K562 (cell line): ENCODE measurements around the gene LTA. TPM values are rescaled to one million over a fixed set of nuclear protein-coding genes. Genes with fewer than 3 reads are reported as not detected.

Experiments used
- ARID2 ChIP-seq: fragments of 450-650 bp; IDR thresholded peaks from 2 replicates; pipeline ENCODE4 v1.6.1; 2017; ENCODE audit warnings: antibody characterized with exemption, mild to moderate bottlenecking
- CUX1 ChIP-seq: fragments of 200-800 bp; sonication (Bioruptor generic); IDR thresholded peaks from 2 replicates; pipeline ENCODE4 v1.6.1; 2016; ENCODE audit warnings: missing genetic modification characterization, missing compliant biosample characterization
- EP400 ChIP-seq: fragments of 450-650 bp; IDR thresholded peaks from 2 replicates; pipeline ENCODE4 v1.6.1; 2017; ENCODE audit warnings: antibody characterized with exemption, mild to moderate bottlenecking, moderate library complexity
- KLF1 ChIP-seq: fragments of 450-650 bp; IDR thresholded peaks from 2 replicates; pipeline ENCODE4 v1.6.1; 2016; ENCODE audit warnings: missing genetic modification characterization, missing compliant biosample characterization
- KLF6 ChIP-seq: fragments of 250-450 bp; sonication (Bioruptor Pico); IDR thresholded peaks from 2 replicates; pipeline ENCODE4 v1.4.0; 2020; ENCODE audit warnings: mild to moderate bottlenecking, moderate library complexity, borderline replicate concordance
- MIER1 ChIP-seq: fragments of 450-650 bp; IDR thresholded peaks from 2 replicates; pipeline ENCODE4 v1.6.1; 2016; ENCODE audit warnings: antibody characterized with exemption, mild to moderate bottlenecking, low read depth
- NFE2L1 ChIP-seq: fragments of 450-650 bp; IDR thresholded peaks from 2 replicates; pipeline ENCODE4 v1.6.1; 2016; ENCODE audit warnings: missing genetic modification characterization, low read depth, mild to moderate bottlenecking, missing compliant biosample characterization, moderate library complexity, borderline replicate concordance
- NFIC ChIP-seq: fragments of 450-650 bp; IDR thresholded peaks from 2 replicates; pipeline ENCODE4 v1.6.1; 2017; ENCODE audit warnings: mild to moderate bottlenecking, inconsistent platforms
- NFRKB ChIP-seq: fragments of 450-650 bp; IDR thresholded peaks from 2 replicates; pipeline ENCODE4 v1.6.1; 2016; ENCODE audit warnings: low read depth
- NR2C1 ChIP-seq, 2 experiments: fragments of 450-650 bp; IDR thresholded peaks; 2 replicates each; pipeline ENCODE4 v1.6.1; 2017; ENCODE audit warnings: mild to moderate bottlenecking in 2 of 2, antibody characterized with exemption in 1 of 2, inconsistent platforms in 1 of 2, missing compliant biosample characterization in 1 of 2, missing genetic modification characterization in 1 of 2
- PBX2 ChIP-seq, 2 experiments: IDR thresholded peaks in 1 of 2; conservative IDR thresholded peaks in 1 of 2; 2 replicates each; pipeline ENCODE4 v1.6.1; 2016; ENCODE audit warnings: low read depth in 2 of 2, mild to moderate bottlenecking in 1 of 2, missing compliant biosample characterization in 1 of 2, missing genetic modification characterization in 1 of 2, moderate library complexity in 1 of 2
- POLR2AphosphoS5 ChIP-seq: IDR thresholded peaks from 2 replicates; pipeline ENCODE4 v1.6.1; 2011; ENCODE audit warnings: mild to moderate bottlenecking, low read depth, low read length, moderate library complexity; ENCODE audit not compliant: control insufficient read depth, insufficient read depth
- RFX1 ChIP-seq: fragments of 450-650 bp; IDR thresholded peaks from 2 replicates; pipeline ENCODE4 v1.6.1; 2016; ENCODE audit warnings: mild to moderate bottlenecking, moderate library complexity
- SP2 ChIP-seq: IDR thresholded peaks from 2 replicates; pipeline ENCODE4 v1.6.1; 2011; ENCODE audit warnings: mild to moderate bottlenecking, low read depth, low read length, moderate library complexity; ENCODE audit not compliant: poor library complexity, severe bottlenecking; ENCODE audit errors: extremely low read depth
- TFAP4 ChIP-seq: sonication (generic); formaldehyde crosslinking; IDR thresholded peaks from 2 replicates; pipeline ENCODE4 v1.8.0; 2022; ENCODE audit warnings: missing genetic modification reagents, mild to moderate bottlenecking, moderate library complexity, borderline replicate concordance
- ZBED1 ChIP-seq: IDR thresholded peaks from 2 replicates; pipeline ENCODE4 v1.6.1; 2014
- ZNF197 ChIP-seq: fragments of 200-800 bp; sonication (Bioruptor generic); IDR thresholded peaks from 2 replicates; pipeline ENCODE4 v1.6.1; 2016; ENCODE audit warnings: low read depth, missing genetic modification characterization, missing compliant biosample characterization
- ZNF232 ChIP-seq: sonication (generic); formaldehyde crosslinking; IDR thresholded peaks from 2 replicates; pipeline ENCODE4 v1.8.0; 2022; ENCODE audit warnings: mild to moderate bottlenecking, missing genetic modification reagents
- ZNF717 ChIP-seq: fragments of 250-450 bp; sonication (Bioruptor Pico); IDR thresholded peaks from 2 replicates; pipeline ENCODE4 v1.5.0; 2021
- polyA plus RNA-seq, 8 experiments: library from polyadenylated mRNA; depleted of rRNA in 4 of 8; stranded (reverse) in 5 of 8; unstranded in 3 of 8; fragments of >200 nt; fragmentation: Nextera tagmentation in 2 of 8; fragmentation: Illumina TruSeq in 1 of 8; extraction: Ambion mirVana in 2 of 8; extraction: Trizol in 1 of 8; gene quantifications; 2 replicates each; pipeline versions ENCODE4 v1.2.1 to v1.2.3, GENCODE V29; 2011 to 2014; ENCODE audit warnings: inconsistent platforms in 1 of 8, missing spikeins in 1 of 8
- total RNA-seq, 7 experiments: library from RNA; depleted of rRNA in 6 of 7; stranded (reverse); fragments of >200 nt in 6 of 7; fragmentation: Illumina TruSeq in 2 of 7; extraction: Trizol in 2 of 7; gene quantifications; 2 replicates each; pipeline versions ENCODE4 v1.2.1 to v1.2.3, GENCODE V29; 2011 to 2021; ENCODE audit warnings: low replicate concordance in 1 of 7

LTA gene
- total and polyA plus RNA-seq, 9 of the 15 experiments (the other 6 are each of a cell fraction or from before 2014, with no cell fraction given): 0.80 TPM; not detected in 8

- TF ChIP-seq RFX1: no peak
- no peak for TF ChIP-seq CUX1 (CRISPR knock-in tag)
- no peak for TF ChIP-seq ARID2
- TF ChIP-seq PBX2 (CRISPR knock-in tag; IDR thresholded peaks at IDR 0.05; ENCODE audit: low read depth): no peak
- TF ChIP-seq PBX2 (tag; conservative IDR thresholded peaks at IDR 0.05; ENCODE audit: low read depth): no peak
- TF ChIP-seq TFAP4 (CRISPR knock-in tag): no peak
- peak; percentile 26; the same call in 1 of the 2 replicates for TF ChIP-seq EP400
- no peak for TF ChIP-seq ZNF197 (CRISPR knock-in tag)
- no peak for TF ChIP-seq ZNF717 (CRISPR knock-in tag)
- no peak for TF ChIP-seq NFE2L1 (tag)
- TF ChIP-seq ZNF232 (CRISPR knock-in tag): no peak
- TF ChIP-seq NFIC: peak; percentile 96
- TF ChIP-seq KLF1 (tag): no peak
- TF ChIP-seq NFRKB: no peak
- no peak for TF ChIP-seq KLF6 (CRISPR knock-in tag)
- no peak for TF ChIP-seq POLR2AphosphoS5
- no peak for TF ChIP-seq SP2
- TF ChIP-seq ZBED1: no peak
- no peak for TF ChIP-seq MIER1
- TF ChIP-seq NR2C1 (IDR thresholded peaks at IDR 0.05): no peak
- no peak for TF ChIP-seq NR2C1 (tag; IDR thresholded peaks at IDR 0.05)
These were observed 37.7 kb downstream of the LTA start (continued) for GRCh38 chr6:31609519-31610406.
